Memory B cell (primary cell): ENCODE measurements around the gene FGF14.

ENCODE experiments used
- ATAC-seq: fragments of 150-1000 bp; cut with Tn5 transposase; 2 replicates; pipeline ENCODE4 v1.10.0; 2021; ENCODE audit warnings: low read depth, mild to moderate bottlenecking, moderate library complexity
- DNase-seq, 2 donors: peaks; one replicate each; pipeline ENCODE4 v3.0.0; 2022; ENCODE audit warnings: low spot score in 2 of 2
- H3K27ac Mint-ChIP-seq: one replicate; pipeline ENCODE4 v1.8.0; 2022; ENCODE audit warnings: mild to moderate bottlenecking, moderate library complexity, mixed read lengths
- H3K27me3 Mint-ChIP-seq: one replicate; pipeline ENCODE4 v1.8.0; 2022; ENCODE audit warnings: mixed read lengths
- H3K36me3 Mint-ChIP-seq: one replicate; pipeline ENCODE4 v1.8.0; 2022; ENCODE audit warnings: mild to moderate bottlenecking, mixed read lengths
- H3K4me1 Mint-ChIP-seq: one replicate; pipeline ENCODE4 v1.8.0; 2022; ENCODE audit warnings: mixed read lengths
- H3K4me3 Mint-ChIP-seq: one replicate; pipeline ENCODE4 v1.8.0; 2022; ENCODE audit warnings: mild to moderate bottlenecking, moderate library complexity, mixed read lengths
- H3K9me3 Mint-ChIP-seq: one replicate; pipeline ENCODE4 v1.8.0; 2022; ENCODE audit warnings: mixed read lengths

FGF14 gene

DNA sequence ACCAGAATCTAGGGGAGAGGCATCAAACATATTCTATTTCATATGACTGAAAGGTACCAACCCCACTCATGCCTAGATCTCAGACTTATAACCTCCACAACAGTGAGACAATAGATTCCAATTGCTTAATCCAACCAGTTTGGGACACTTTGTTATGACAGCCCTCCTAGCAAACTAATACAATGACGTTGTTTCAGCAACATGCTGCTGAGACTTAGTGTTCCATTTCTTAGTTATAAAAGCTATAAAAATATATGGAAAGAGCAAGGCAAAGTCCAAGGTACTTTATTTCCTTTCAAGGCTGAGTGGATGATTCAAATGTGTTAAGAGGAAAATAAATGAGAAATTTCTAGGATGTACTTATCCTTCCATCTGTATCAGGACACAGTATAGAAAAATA, 352.0 kb downstream of the FGF14 start:
- Mint-ChIP-seq H3K36me3 (no peaks in the 10 kb centered on the region), H3K4me1 (no peaks in the 10 kb centered on the region), H3K27me3 (no peaks in the 10 kb centered on the region), H3K4me3 (no peak overlapping the region), H3K27ac (no peak overlapping the region), H3K9me3 (peaks cover 20% of the 10 kb centered on the region)
- ATAC-seq (no peak), DNase-seq (no peak)

- H3K36me3 Mint-ChIP-seq, result no peaks in the 10 kb centered on the region
- H3K27me3 Mint-ChIP-seq, result no peaks in the 10 kb centered on the region
- no peak overlapping the region for H3K4me3 Mint-ChIP-seq
- no peak for DNase-seq
- H3K27ac Mint-ChIP-seq, result no peak overlapping the region
- no peaks in the 10 kb centered on the region for H3K4me1 Mint-ChIP-seq
- no peak for ATAC-seq
- peaks cover 4% of the 10 kb centered on the region for H3K9me3 Mint-ChIP-seq
Measured at GRCh38 chr13:102045731-102046130, 356.1 kb downstream of the FGF14 start.

GRCh38 chr13:102042746-102043145, 359.1 kb downstream of the FGF14 start:
- Mint-ChIP-seq H3K27me3 (no peaks in the 10 kb centered on the region), H3K27ac (no peak overlapping the region), H3K9me3 (no peaks in the 10 kb centered on the region), H3K36me3 (no peaks in the 10 kb centered on the region), H3K4me1 (no peaks in the 10 kb centered on the region), H3K4me3 (no peak overlapping the region)
- no peak for DNase-seq
- ATAC-seq, result no peak

DNA sequence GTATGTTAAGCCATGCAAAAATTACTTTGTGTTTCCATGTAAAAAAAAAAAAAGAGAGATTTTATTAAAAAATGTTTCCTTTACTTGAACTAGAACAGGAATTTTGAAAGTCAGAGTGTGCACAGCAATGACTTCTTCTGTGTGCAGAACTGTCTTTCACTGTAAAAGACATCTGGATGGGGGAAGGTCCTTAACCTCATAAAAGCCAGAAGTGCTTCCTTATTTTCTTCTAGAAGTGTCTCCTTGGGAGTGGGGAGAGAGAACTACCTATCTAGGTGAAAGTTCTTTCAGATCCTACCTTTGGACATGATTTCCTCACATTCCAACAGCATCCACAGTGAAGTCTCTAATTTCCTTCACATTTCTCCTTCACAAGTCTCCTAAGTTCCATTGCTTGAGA, 360.3 kb downstream of the FGF14 start:
- no peak overlapping the region for H3K27ac Mint-ChIP-seq
- no peak overlapping the region for H3K4me3 Mint-ChIP-seq
- ATAC-seq, result no peak
- no peaks in the 10 kb centered on the region for H3K27me3 Mint-ChIP-seq
- no peak for DNase-seq
- no peaks in the 10 kb centered on the region for H3K36me3 Mint-ChIP-seq
- H3K9me3 Mint-ChIP-seq, result peaks cover 2% of the 10 kb centered on the region
- H3K4me1 Mint-ChIP-seq, result no peaks in the 10 kb centered on the region

GRCh38 chr13:102040812-102041211, 361.0 kb downstream of the FGF14 start:
- Mint-ChIP-seq H3K4me3 (no peak overlapping the region), H3K27ac (no peak overlapping the region), H3K4me1 (no peaks in the 10 kb centered on the region), H3K9me3 (peaks cover 2% of the 10 kb centered on the region), H3K36me3 (no peaks in the 10 kb centered on the region), H3K27me3 (no peaks in the 10 kb centered on the region)
- DNase-seq (no peak), ATAC-seq (no peak)

DNA sequence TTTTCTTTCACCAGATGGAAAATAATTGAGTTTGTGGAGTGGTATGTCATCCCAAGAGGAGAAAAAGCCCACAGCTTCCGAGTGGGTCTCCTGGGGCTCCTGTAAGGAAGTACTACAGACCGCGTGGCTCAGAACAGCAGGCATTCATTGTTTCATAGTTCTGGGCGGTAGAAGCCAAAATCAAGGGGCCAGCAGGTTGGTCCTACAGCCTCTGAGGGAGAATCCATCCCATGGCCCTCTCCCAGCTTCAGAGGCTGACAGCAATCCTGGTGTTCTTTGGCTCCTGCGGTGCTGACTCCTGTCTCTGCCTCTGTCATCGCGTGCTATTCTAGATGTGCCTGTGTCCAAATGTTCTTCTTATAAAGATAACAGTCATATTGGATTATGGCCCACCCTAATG, 362.6 kb downstream of the FGF14 start:
- Mint-ChIP-seq H3K9me3 (peaks cover 4% of the 10 kb centered on the region), H3K27me3 (no peaks in the 10 kb centered on the region), H3K4me3 (no peak overlapping the region), H3K4me1 (no peaks in the 10 kb centered on the region), H3K27ac (no peak overlapping the region), H3K36me3 (no peaks in the 10 kb centered on the region)
- ATAC-seq (no peak), DNase-seq (no peak)

DNA sequence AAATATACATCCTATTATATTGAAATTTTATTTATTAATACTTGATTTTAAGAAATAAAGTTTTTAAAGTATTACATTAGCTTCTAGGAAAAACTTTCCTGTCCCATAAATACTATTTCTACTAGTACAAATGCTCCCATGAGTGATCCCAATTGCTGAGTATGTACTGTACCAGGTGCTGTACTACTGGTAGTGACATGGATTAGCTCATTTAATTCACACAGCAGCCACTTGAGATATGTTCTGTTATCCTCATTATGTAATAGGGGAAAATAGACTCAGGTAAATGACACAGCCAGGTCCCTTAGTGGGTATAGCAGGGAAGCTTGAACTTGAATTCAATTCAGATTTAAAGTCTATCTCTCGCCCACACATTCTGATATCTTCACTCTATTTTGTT, 363.1 kb downstream of the FGF14 start:
- H3K4me1 Mint-ChIP-seq, result no peaks in the 10 kb centered on the region
- DNase-seq (no peak), ATAC-seq (no peak)
- H3K27me3 Mint-ChIP-seq, result no peaks in the 10 kb centered on the region
- H3K27ac Mint-ChIP-seq, result no peak overlapping the region
- H3K9me3 Mint-ChIP-seq, result peaks cover 4% of the 10 kb centered on the region
- H3K4me3 Mint-ChIP-seq, result no peak overlapping the region
- no peaks in the 10 kb centered on the region for H3K36me3 Mint-ChIP-seq

GRCh38 chr13:102035969-102036368, 365.9 kb downstream of the FGF14 start:
- ATAC-seq, result no peak
- Mint-ChIP-seq H3K27me3 (no peaks in the 10 kb centered on the region), H3K4me3 (no peak overlapping the region), H3K36me3 (no peaks in the 10 kb centered on the region), H3K27ac (no peak overlapping the region), H3K4me1 (no peaks in the 10 kb centered on the region), H3K9me3 (peaks cover 4% of the 10 kb centered on the region)
- DNase-seq, result no peak

- ATAC-seq, result no peak
- no peaks in the 10 kb centered on the region for H3K27me3 Mint-ChIP-seq
Measured at GRCh38 chr13:102033857-102034331, 368.0 kb downstream of the FGF14 start.

DNA sequence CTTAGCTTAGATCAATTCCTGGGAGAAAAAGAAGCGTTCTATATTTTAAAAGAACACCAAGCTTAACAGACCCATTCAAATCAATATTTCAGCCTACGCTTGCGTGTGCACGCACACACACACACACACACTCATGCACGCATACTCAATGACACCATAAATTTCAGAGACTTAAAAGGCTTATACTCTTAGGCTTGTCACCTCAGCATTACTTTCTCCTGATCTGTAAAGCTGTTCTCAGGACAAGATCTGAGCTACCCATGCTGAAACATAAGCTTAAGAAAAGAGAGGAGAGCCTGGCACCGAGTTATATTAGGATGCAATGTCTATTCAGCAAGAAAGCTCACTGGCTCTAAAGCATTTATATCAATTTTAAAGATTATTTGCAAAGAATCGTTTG, 368.5 kb downstream of the FGF14 start:
- Mint-ChIP-seq H3K9me3 (peaks cover 4% of the 10 kb centered on the region), H3K4me1 (no peaks in the 10 kb centered on the region), H3K36me3 (no peaks in the 10 kb centered on the region), H3K27me3 (no peaks in the 10 kb centered on the region), H3K27ac (no peak overlapping the region), H3K4me3 (no peak overlapping the region)
- DNase-seq, result no peak
- no peak for ATAC-seq

More at GRCh38 chr13:102033857-102034331, 368.0 kb downstream of the FGF14 start:
- no peak for DNase-seq
- Mint-ChIP-seq H3K36me3 (no peaks in the 10 kb centered on the region), H3K9me3 (peaks cover 4% of the 10 kb centered on the region), H3K4me1 (no peaks in the 10 kb centered on the region), H3K4me3 (no peak overlapping the region), H3K27ac (no peak overlapping the region)

- no peak for ATAC-seq
- Mint-ChIP-seq H3K27ac (no peak overlapping the region), H3K4me1 (no peaks in the 10 kb centered on the region), H3K9me3 (peaks cover 5% of the 10 kb centered on the region), H3K4me3 (no peak overlapping the region), H3K27me3 (no peaks in the 10 kb centered on the region), H3K36me3 (no peaks in the 10 kb centered on the region)
- DNase-seq, result no peak
Measured at GRCh38 chr13:102028868-102029267, 373.0 kb downstream of the FGF14 start.

DNA sequence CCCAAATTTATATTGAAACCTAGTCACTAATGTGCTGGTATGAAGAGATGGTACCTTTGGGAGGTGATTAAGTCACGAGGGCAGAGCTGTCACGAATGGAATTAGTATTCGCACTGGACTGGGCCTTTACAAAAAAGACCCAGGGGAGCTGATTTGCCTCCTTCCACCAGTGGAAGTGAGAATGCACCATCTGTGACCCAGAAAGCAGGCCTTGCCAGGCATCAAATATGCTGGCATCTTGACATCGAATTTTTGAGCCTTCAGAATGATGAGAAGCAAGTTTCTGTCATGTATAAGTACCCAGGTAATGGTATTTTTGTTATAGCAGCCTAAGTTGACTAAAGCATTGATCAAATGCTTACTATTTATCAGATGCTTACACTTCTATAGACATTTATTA, 373.6 kb downstream of the FGF14 start:
- no peaks in the 10 kb centered on the region for H3K27me3 Mint-ChIP-seq
- H3K9me3 Mint-ChIP-seq, result peaks cover 5% of the 10 kb centered on the region
- no peak overlapping the region for H3K4me3 Mint-ChIP-seq
- DNase-seq (no peak), ATAC-seq (no peak)
- H3K36me3 Mint-ChIP-seq, result no peaks in the 10 kb centered on the region
- H3K27ac Mint-ChIP-seq, result no peak overlapping the region
- H3K4me1 Mint-ChIP-seq, result no peaks in the 10 kb centered on the region

DNA sequence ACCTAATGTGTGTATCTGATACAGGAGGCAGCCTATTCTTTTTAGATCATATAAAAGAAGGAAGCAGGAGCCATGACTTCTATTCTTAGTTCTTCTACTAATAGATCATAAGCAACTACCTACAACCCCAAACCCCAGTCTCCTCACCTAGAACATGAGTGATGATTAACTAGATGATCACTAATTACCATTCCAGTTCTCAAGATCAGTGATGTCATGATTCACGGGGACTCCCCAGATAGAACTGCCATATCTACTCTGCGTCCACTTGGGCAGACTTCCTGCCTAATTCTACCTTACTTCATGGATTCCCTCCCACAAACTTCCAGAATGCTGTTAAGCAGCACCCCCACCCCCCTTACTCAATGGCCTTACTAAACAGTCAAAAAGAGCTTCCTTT, 380.1 kb downstream of the FGF14 start:
- Mint-ChIP-seq H3K36me3 (peaks cover 1% of the 10 kb centered on the region), H3K27me3 (no peaks in the 10 kb centered on the region), H3K27ac (no peak overlapping the region), H3K9me3 (peaks cover 22% of the 10 kb centered on the region), H3K4me3 (no peak overlapping the region), H3K4me1 (no peaks in the 10 kb centered on the region)
- no peak for ATAC-seq
- no peak for DNase-seq

DNA sequence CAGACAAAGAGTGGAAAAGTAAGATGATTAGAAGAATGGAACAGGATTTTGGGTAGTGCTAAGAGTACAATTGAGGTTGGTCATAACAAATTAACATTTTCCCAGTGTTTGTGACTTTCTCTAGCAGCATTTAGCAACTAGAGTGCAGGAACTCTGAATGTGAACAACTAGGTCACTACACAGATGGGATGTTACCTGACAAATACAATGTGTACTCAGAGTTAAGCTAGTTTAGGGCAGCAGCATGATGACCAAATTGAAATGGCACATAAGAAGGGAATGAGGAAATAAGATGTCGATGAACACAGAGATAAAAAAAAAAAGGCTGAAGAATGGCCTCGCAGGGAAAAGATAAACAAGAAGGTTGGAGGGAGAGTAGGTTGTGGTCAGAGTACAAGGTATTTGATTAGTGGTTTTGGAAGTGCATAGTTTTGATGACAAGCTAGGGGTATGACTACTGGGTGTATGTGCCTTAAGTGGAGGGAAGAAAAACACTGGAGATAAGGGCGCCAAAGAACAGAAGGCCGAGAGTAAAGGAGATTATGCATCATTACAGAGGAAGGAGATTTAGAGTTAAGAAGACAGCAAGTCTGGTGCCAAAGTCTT, 381.1 kb downstream of the FGF14 start:
- Mint-ChIP-seq H3K36me3 (peaks cover 1% of the 10 kb centered on the region), H3K9me3 (peaks cover 23% of the 10 kb centered on the region), H3K4me1 (no peaks in the 10 kb centered on the region), H3K4me3 (no peak overlapping the region), H3K27me3 (no peaks in the 10 kb centered on the region), H3K27ac (no peak overlapping the region)
- DNase-seq (no peak), ATAC-seq (no peak)

- no peak for DNase-seq
- ATAC-seq, result no peak
- no peaks in the 10 kb centered on the region for H3K27me3 Mint-ChIP-seq
Measured at GRCh38 chr13:102018716-102019115, 383.1 kb downstream of the FGF14 start.

More at GRCh38 chr13:102018716-102019115, 383.1 kb downstream of the FGF14 start:
- Mint-ChIP-seq H3K4me1 (no peaks in the 10 kb centered on the region), H3K9me3 (peaks cover 20% of the 10 kb centered on the region), H3K36me3 (peaks cover 1% of the 10 kb centered on the region), H3K27ac (no peak overlapping the region), H3K4me3 (no peak overlapping the region)
